ENCODE measurements around the gene TMEM190. TPM values are rescaled to one million over a fixed set of nuclear protein-coding genes. Genes with fewer than 3 reads are reported as not detected.

TMEM190 gene
- total RNA-seq, 1 experiment from 2014 or later, result not detected

- ChIA-PET RAD21 (ENCODE audit: low non-redundant PET in 1 of 2, low total read pairs in 2 of 2, uncharacterized antibody in 2 of 2, unreplicated experiment in 2 of 2) (no interaction called here), POLR2A (no interaction called here), CTCF (no interaction called here)
- H3K79me2 ChIP-seq (ENCODE audit: insufficient read depth, low read length), result no peaks in the 10 kb centered on the region
- intact Hi-C loops (cut with micrococcal nuclease), result no loop called here
- no peak overlapping the region for H3K4me2 ChIP-seq (ENCODE audit: low read length)
- no peak for TF ChIP-seq MAX (IDR thresholded peaks at IDR 0.05)
- TF ChIP-seq EGR1 (IDR thresholded peaks at IDR 0.05; ENCODE audit: low read depth), result no peak
- TF ChIP-seq TCF7L2 (IDR thresholded peaks at IDR 0.05; ENCODE audit: borderline replicate concordance, extremely low read depth, insufficient read depth, insufficient read length), result no peak
- no peak for TF ChIP-seq SRF (IDR thresholded peaks at IDR 0.05; ENCODE audit: low read depth)
- no peak for TF ChIP-seq RAD21 (IDR thresholded peaks at IDR 0.05; ENCODE audit: low read depth)
- no peak for TF ChIP-seq ZNF274 (IDR thresholded peaks at IDR 0.05; ENCODE audit: low read depth, low read length)
- no peak for TF ChIP-seq JUND (IDR thresholded peaks at IDR 0.05)
- TF ChIP-seq FOSL1 (IDR thresholded peaks at IDR 0.05; ENCODE audit: low read depth), result no peak
- no peak overlapping the region for H3K4me3 ChIP-seq (replicated peaks in 1 of 2; ENCODE audit: low read depth in 1 of 2, low read length in 2 of 2)
- H4K20me1 ChIP-seq (ENCODE audit: insufficient read depth), result no peaks in the 10 kb centered on the region
- no peak for DNase-seq (ENCODE audit: low read depth, low spot score)
- no peak for ATAC-seq
- no peak overlapping the region for H3K9ac ChIP-seq (ENCODE audit: low read length)
- H3K27me3 ChIP-seq (ENCODE audit: insufficient read depth, low read length), result no peaks in the 10 kb centered on the region
- no peaks in the 10 kb centered on the region for H3K36me3 ChIP-seq (ENCODE audit: control insufficient read depth in 1 of 2, insufficient read depth in 2 of 2, low read length in 2 of 2)
- H3K9me3 ChIP-seq (ENCODE audit: control insufficient read depth in 1 of 2, insufficient read depth in 1 of 2, low read depth in 1 of 2, low read length in 2 of 2), result no peaks in the 10 kb centered on the region
- H3K27ac ChIP-seq (ENCODE audit: low read depth, low read length), result no peak overlapping the region
- H3K9me2 ChIP-seq (ENCODE audit: insufficient read depth), result no peaks in the 10 kb centered on the region
- no TSS peak for BruUV-seq (replicated peaks)
- peaks cover under 1 to 2% of the 10 kb centered on the region in 2 experiments; a peak in 1 of 4 replicates for H3K4me1 ChIP-seq (ENCODE audit: control insufficient read depth in 1 of 2, insufficient read depth in 2 of 2, low read length in 2 of 2)
- no peak overlapping the region for H2AFZ ChIP-seq (ENCODE audit: low read depth, low read length, poor library complexity, severe bottlenecking)
Measured at GRCh38 chr19:55423225-55424005, 46.8 kb downstream of the TMEM190 start.

- H3K4me3 ChIP-seq (replicated peaks in 1 of 2; ENCODE audit: low read depth in 1 of 2, low read length in 2 of 2), result no peak overlapping the region
- H3K79me2 ChIP-seq (ENCODE audit: insufficient read depth, low read length), result no peaks in the 10 kb centered on the region
- H3K4me1 ChIP-seq (ENCODE audit: control insufficient read depth in 1 of 2, insufficient read depth in 2 of 2, low read length in 2 of 2), result no peaks in the 10 kb centered on the region
- H3K9me2 ChIP-seq (ENCODE audit: insufficient read depth), result no peaks in the 10 kb centered on the region
- no TSS peak for BruUV-seq (replicated peaks)
- no peaks in the 10 kb centered on the region for H3K27me3 ChIP-seq (ENCODE audit: insufficient read depth, low read length)
- ATAC-seq (no peak), DNase-seq (ENCODE audit: low read depth, low spot score) (no peak)
- H3K9ac ChIP-seq (ENCODE audit: low read length), result no peak overlapping the region
- CTCF ChIA-PET, result no interaction called here
- no peak overlapping the region for H3K27ac ChIP-seq (ENCODE audit: low read depth, low read length)
- TF ChIP-seq POLR2AphosphoS5 (IDR thresholded peaks at IDR 0.05; ENCODE audit: low read depth, low read length) (no peak), ZNF274 (IDR thresholded peaks at IDR 0.05; ENCODE audit: low read depth, low read length) (no peak), TCF7L2 (IDR thresholded peaks at IDR 0.05; ENCODE audit: borderline replicate concordance, extremely low read depth, insufficient read depth, insufficient read length) (no peak), JUND (IDR thresholded peaks at IDR 0.05) (no peak)
- H2AFZ ChIP-seq (ENCODE audit: low read depth, low read length, poor library complexity, severe bottlenecking), result no peak overlapping the region
- POLR2A ChIA-PET, result no interaction called here
- H3K36me3 ChIP-seq (ENCODE audit: control insufficient read depth in 1 of 2, insufficient read depth in 2 of 2, low read length in 2 of 2), result no peaks in the 10 kb centered on the region
- H3K9me3 ChIP-seq (ENCODE audit: control insufficient read depth in 1 of 2, insufficient read depth in 1 of 2, low read depth in 1 of 2, low read length in 2 of 2), result no peaks in the 10 kb centered on the region
- H3K4me2 ChIP-seq (ENCODE audit: low read length), result no peak overlapping the region
- RAD21 ChIA-PET (ENCODE audit: low non-redundant PET in 1 of 2, low total read pairs in 2 of 2, uncharacterized antibody in 2 of 2, unreplicated experiment in 2 of 2), result no interaction called here
- intact Hi-C loops (cut with micrococcal nuclease), result no loop called here
- H4K20me1 ChIP-seq (ENCODE audit: insufficient read depth), result no peaks in the 10 kb centered on the region
Measured at GRCh38 chr19:55424518-55424917, 47.9 kb downstream of the TMEM190 start.
